ENCODE data around the gene TTYH2.
"Not testable (repeated sequence)": the region's sequence is repeated elsewhere in the genome, so short reads cannot be mapped to it uniquely, and the experiment has no call there.

Gene TTYH2

GRCh38 chr17:74268558-74268957 lies 55.2 kb downstream of the TTYH2 start:
- no peak for DNase-seq

- DNase-seq, result no peak
Observed at GRCh38 chr17:74270333-74270732, 57.0 kb downstream of the TTYH2 start.

- DNase-seq, result no peak
Observed at GRCh38 chr17:74271281-74271680, 57.9 kb downstream of the TTYH2 start.

- no peak for DNase-seq
Observed at GRCh38 chr17:74271901-74272561, 58.7 kb downstream of the TTYH2 start.

- DNase-seq, result no peak
Observed at GRCh38 chr17:74272731-74273201, 59.4 kb downstream of the TTYH2 start.

- peak in 1 of 5 donors; percentile 24 for DNase-seq
Observed at GRCh38 chr17:74274060-74274708, 60.8 kb downstream of the TTYH2 start, which contains the start of gene DNAI2. DNAI2 (plus strand) TSS chr17:74274234; CDS start chr17:74281818, 7,584 bp downstream.

- peak in 1 of 5 donors; percentile 28 for DNase-seq
Observed at GRCh38 chr17:74274709-74275340, 61.5 kb downstream of the TTYH2 start.

- DNase-seq, result no peak
Observed at GRCh38 chr17:74276051-74276476, 62.7 kb downstream of the TTYH2 start.

GRCh38 chr17:74276541-74277009 lies 63.2 kb downstream of the TTYH2 start:
- no peak for DNase-seq

- no peak for DNase-seq
Observed at GRCh38 chr17:74277935-74278334, 64.6 kb downstream of the TTYH2 start.

GRCh38 chr17:74279617-74280016 lies 66.2 kb downstream of the TTYH2 start:
- DNase-seq, result not testable (repeated sequence)

GRCh38 chr17:74280093-74280513 lies 66.7 kb downstream of the TTYH2 start:
- DNase-seq, result peak; percentile 28 to 91 (median 35)

- DNase-seq, result no peak
Observed at GRCh38 chr17:74281799-74282198, 68.4 kb downstream of the TTYH2 start.

GRCh38 chr17:74282274-74282586 lies 68.9 kb downstream of the TTYH2 start:
- DNase-seq, result not testable (repeated sequence)

- peak in 3 of 5 donors; percentile 20 to 90 (median 33) for DNase-seq
Observed at GRCh38 chr17:74282587-74283370, 69.4 kb downstream of the TTYH2 start.

GRCh38 chr17:74283371-74283673 lies 70.0 kb downstream of the TTYH2 start:
- no peak for DNase-seq

GRCh38 chr17:74287031-74287602 lies 73.7 kb downstream of the TTYH2 start:
- no peak for DNase-seq

GRCh38 chr17:74288785-74289184 lies 75.4 kb downstream of the TTYH2 start:
- DNase-seq, result peak in 1 of 5 donors; percentile 30

GRCh38 chr17:74289688-74290087 lies 76.3 kb downstream of the TTYH2 start:
- no peak for DNase-seq

GRCh38 chr17:74290340-74290739 lies 77.0 kb downstream of the TTYH2 start:
- DNase-seq, result no peak

GRCh38 chr17:74292495-74292894 lies 79.1 kb downstream of the TTYH2 start:
- DNase-seq, result no peak

Measured in T-helper 1 cell (primary cell).